ENCODE data around the gene DNAJC25. TPM values are rescaled to one million over a fixed set of nuclear protein-coding genes. Genes with fewer than 3 reads are reported as not detected.
A peak's percentile ranks its signal among the peaks of the same experiment; 100 is the strongest.

The DNAJC25 gene
- total and polyA plus RNA-seq, 2 of the 8 experiments (the other 6 are each of a cell fraction or from before 2014, with no cell fraction given): 2.7 to 6.2 TPM

DNA sequence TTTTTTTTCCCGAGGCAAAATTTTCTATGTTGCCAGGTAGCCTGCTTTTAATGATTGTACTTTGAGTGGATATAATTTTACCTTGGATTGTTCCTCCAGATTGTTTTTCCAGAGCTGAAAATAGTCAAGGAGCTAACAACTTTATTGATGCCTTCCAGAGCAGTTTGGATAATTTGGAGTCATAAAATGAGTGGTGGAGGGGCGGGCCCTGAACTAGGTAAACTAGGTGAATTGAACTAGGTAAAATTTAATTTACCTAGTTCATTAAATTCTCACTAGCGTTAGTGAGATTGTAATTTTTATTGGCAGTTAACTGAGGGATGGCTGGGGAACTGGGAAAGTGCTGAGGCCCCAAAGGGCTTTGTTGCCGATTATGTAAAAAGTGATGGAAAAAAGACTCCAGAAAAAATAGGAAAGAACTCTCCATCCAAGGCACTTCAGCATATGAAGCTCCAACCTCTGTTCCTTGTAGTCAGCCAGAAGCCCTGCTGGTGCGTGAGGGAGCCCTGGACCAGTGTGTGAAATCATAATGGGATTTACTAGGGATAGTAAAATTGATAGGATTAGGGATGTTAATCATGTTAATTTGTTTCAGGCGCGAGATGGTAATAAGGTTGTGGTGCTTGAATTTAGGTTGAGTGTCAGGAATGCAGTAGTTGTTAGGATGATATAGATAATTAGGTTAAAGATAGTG lies 1.7 kb downstream of the DNAJC25 start:
- ChIA-PET CTCF (ENCODE audit: partially characterized antibody) (interaction anchor here (0.5 kb wide), 1 partner anchor 24 kb away, joined by 4 read pairs; no protein-coding TSS in a partner anchor), POLR2A (ENCODE audit: partially characterized antibody) (interaction anchor here (0.6 to 5.0 kb wide), 4 partner anchors 12 to 34 kb away, joined by 3 to 27 read pairs (median 3); partner anchors contain the start of gene PTGR1)
- TF ChIP-seq RFX5 (IDR thresholded peaks at IDR 0.05; ENCODE audit: borderline replicate concordance, low read depth, low read length) (no peak), TEAD4 (IDR thresholded peaks at IDR 0.05; ENCODE audit: low read depth, low read length) (no peak), EGR1 (IDR thresholded peaks at IDR 0.05; ENCODE audit: borderline replicate concordance, low read depth, low read length) (no peak), KDM4A (IDR thresholded peaks at IDR 0.05; ENCODE audit: low read depth, low read length, severe bottlenecking) (no peak), SIRT6 (IDR thresholded peaks at IDR 0.05; ENCODE audit: low read length) (no peak), NRF1 (IDR thresholded peaks at IDR 0.05; ENCODE audit: low read depth, low read length) (no peak), YY1 (IDR thresholded peaks at IDR 0.05; ENCODE audit: low read depth, low read length) (no peak), CTBP2 (IDR thresholded peaks at IDR 0.05; ENCODE audit: borderline replicate concordance, insufficient read depth, insufficient read length, low read length) (no peak), EZH2 (IDR thresholded peaks at IDR 0.05; ENCODE audit: low read depth, low read length, severe bottlenecking) (no peak), SUZ12 (IDR thresholded peaks at IDR 0.05; ENCODE audit: low read length) (no peak), ASH2L (IDR thresholded peaks at IDR 0.05; ENCODE audit: low read length) (no peak), TBP (IDR thresholded peaks at IDR 0.05; ENCODE audit: low read depth, low read length) (no peak)
- TF ChIP-seq, protein P1, sequence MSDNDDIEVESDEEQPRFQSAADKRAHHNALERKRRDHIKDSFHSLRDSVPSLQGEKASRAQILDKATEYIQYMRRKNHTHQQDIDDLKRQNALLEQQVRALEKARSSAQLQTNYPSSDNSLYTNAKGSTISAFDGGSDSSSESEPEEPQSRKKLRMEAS (IDR thresholded peaks at IDR 0.05): no peak

More for the DNA sequence above, 1.7 kb downstream of the DNAJC25 start:
- no peak for FAIRE-seq
- no peaks in the 10 kb centered on the region for H3K27me3 ChIP-seq (replicated peaks in 1 of 4; ENCODE audit: control insufficient read depth in 3 of 4, extremely low read depth in 1 of 4, insufficient read depth in 3 of 4, low read length in 3 of 4)
- H3K4me1 ChIP-seq (replicated peaks in 1 of 4; ENCODE audit: control insufficient read depth in 3 of 4, insufficient read depth in 4 of 4, low read length in 3 of 4): peaks cover 0 to 3% (median 1%) of the 10 kb centered on the region in 4 experiments; a peak in 3 of 7 replicates
- no peak overlapping the region for H4K8ac ChIP-seq (ENCODE audit: extremely low read depth, insufficient read depth, low read length)
- DNase-seq (ENCODE audit: low read depth in 1 of 2, low spot score in 2 of 2): no peak
- no peak overlapping the region for H3K23ac ChIP-seq (ENCODE audit: insufficient read length)
- no peak overlapping the region for H3K27ac ChIP-seq (ENCODE audit: low read depth, low read length)
- no peak overlapping the region for H4K5ac ChIP-seq (ENCODE audit: insufficient read length, low read depth, low read length)
- H2BK120ac ChIP-seq (replicated peaks; ENCODE audit: low read depth, low read length): no peak overlapping the region
- peaks cover 13 to 63% of the 10 kb centered on the region in 2 experiments for H3K79me2 ChIP-seq (ENCODE audit: control insufficient read depth in 1 of 2, insufficient read depth in 2 of 2, low read length in 2 of 2)
- H2AK5ac ChIP-seq (ENCODE audit: low read depth, low read length): no peak overlapping the region
- H4K20me1 ChIP-seq (replicated peaks in 1 of 2; ENCODE audit: control insufficient read depth in 1 of 2, insufficient read depth in 2 of 2, low read length in 2 of 2): peaks cover 3 to 9% of the 10 kb centered on the region in 2 experiments
- H2BK5ac ChIP-seq (ENCODE audit: low read depth, low read length): no peak overlapping the region
- no peaks in the 10 kb centered on the region; the same call in none of the 2 replicates for H3K79me1 ChIP-seq (ENCODE audit: low read depth, low read length)
- H3K56ac ChIP-seq (replicated peaks; ENCODE audit: insufficient read length, low read depth, low read length): no peak overlapping the region
- H3K36me3 ChIP-seq (ENCODE audit: control insufficient read depth in 2 of 4, insufficient read depth in 4 of 4, low read length in 3 of 4): no peaks in the 10 kb centered on the region
- WGBS, 2 experiments (ENCODE audit: extremely low coverage in 1 of 2, insufficient coverage in 1 of 2, insufficient read length in 1 of 2, insufficient replicate concordance in 2 of 2, low coverage in 1 of 2, low lambda C conversion rate in 2 of 2, missing lambda C conversion rate in 1 of 2): 85% methylated on average over 7 of the region's 7 CpGs; no CpG with 5 or more reads in 1 of the 2 experiments
- no peaks in the 10 kb centered on the region for H3K9me3 ChIP-seq (ENCODE audit: insufficient read depth in 2 of 2, low read depth in 1 of 2, low read length in 1 of 2)
- no peak overlapping the region for H3K4ac ChIP-seq (replicated peaks; ENCODE audit: insufficient read length, low read depth, low read length)
- no peak overlapping the region for H4K91ac ChIP-seq (replicated peaks; ENCODE audit: insufficient read length, low read length)
- peak overlapping the region in 3 of 4 experiments; percentile 81 to 92 (median 89); a peak in 5 of 8 replicates for H3K4me3 ChIP-seq (ENCODE audit: extremely low read depth in 1 of 4, insufficient read depth in 2 of 4, low read depth in 3 of 4, low read length in 4 of 4)
- no peak overlapping the region for H3K14ac ChIP-seq (ENCODE audit: insufficient read length)
- H3K18ac ChIP-seq (ENCODE audit: extremely low read depth, low read length): no peak overlapping the region
- H2BK12ac ChIP-seq (ENCODE audit: low read depth, low read length): no peak overlapping the region
- no peak overlapping the region for H2AFZ ChIP-seq (ENCODE audit: low read length)
- H3K4me2 ChIP-seq (ENCODE audit: insufficient read depth in 1 of 2, low read depth in 2 of 2, low read length in 2 of 2): peak overlapping the region; percentile 77 to 94; a peak in 3 of 4 replicates
- no peak overlapping the region for H2BK15ac ChIP-seq (ENCODE audit: low read length)
- no peak overlapping the region for H3K9ac ChIP-seq (replicated peaks in 1 of 4; ENCODE audit: extremely low read depth in 1 of 4, low read depth in 3 of 4, low read length in 3 of 4)
- H3K23me2 ChIP-seq (ENCODE audit: low read depth, low read length): peaks cover 8% of the 10 kb centered on the region; the same call in 1 of the 2 replicates
- H2BK20ac ChIP-seq (ENCODE audit: low read length): no peak overlapping the region
